K562 (cell line): ENCODE measurements around the gene RGL2. TPM values are rescaled to one million over a fixed set of nuclear protein-coding genes. Genes with fewer than 3 reads are reported as not detected.

ENCODE experiments used
- ELF4 ChIP-seq: fragments of 450-650 bp; formaldehyde crosslinking; IDR thresholded peaks from 2 replicates; pipeline ENCODE4 v1.4.0; 2022; ENCODE audit warnings: missing genetic modification characterization
- ESRRA ChIP-seq: fragments of 450-650 bp; IDR thresholded peaks from 2 replicates; pipeline ENCODE4 v1.6.1; 2014; ENCODE audit warnings: low read depth, mild to moderate bottlenecking, moderate library complexity, borderline replicate concordance
- ETS1 ChIP-seq: conservative IDR thresholded peaks from 2 replicates; pipeline ENCODE4 v1.6.1; 2011; ENCODE audit warnings: low read depth, mild to moderate bottlenecking, low read length; ENCODE audit not compliant: control insufficient read depth
- GTF2A2 ChIP-seq: IDR thresholded peaks from 2 replicates; pipeline ENCODE4 v1.6.1; 2016; ENCODE audit warnings: mild to moderate bottlenecking, missing genetic modification characterization, missing compliant biosample characterization
- HINFP ChIP-seq: fragments of 450-650 bp; conservative IDR thresholded peaks from 2 replicates; pipeline ENCODE4 v1.6.1; 2016; ENCODE audit warnings: missing genetic modification characterization, low read depth, mild to moderate bottlenecking, control low read depth, missing compliant biosample characterization
- HMGN3 ChIP-seq: IDR thresholded peaks from 2 replicates; pipeline ENCODE4 v1.6.1; 2011; ENCODE audit warnings: borderline replicate concordance, low read depth, mild to moderate bottlenecking, mixed read lengths, low read length; ENCODE audit not compliant: insufficient read length; ENCODE audit errors: extremely low read depth
- KLF6 ChIP-seq: fragments of 250-450 bp; sonication (Bioruptor Pico); IDR thresholded peaks from 2 replicates; pipeline ENCODE4 v1.4.0; 2020; ENCODE audit warnings: mild to moderate bottlenecking, moderate library complexity, borderline replicate concordance
- SIN3A ChIP-seq, 2 experiments: fragments of 150-350 bp in 1 of 2; IDR thresholded peaks; 2 replicates each; pipeline ENCODE4 v1.6.1; 2011 to 2016; ENCODE audit warnings: borderline replicate concordance in 2 of 2, low read depth in 2 of 2, low read length in 2 of 2, mild to moderate bottlenecking in 2 of 2, moderate library complexity in 2 of 2; ENCODE audit not compliant: control insufficient read depth in 1 of 2
- SMARCA5 ChIP-seq: fragments of 450-650 bp; IDR thresholded peaks from 2 replicates; pipeline ENCODE4 v1.6.1; 2016
- TBL1XR1 ChIP-seq, 2 experiments: IDR thresholded peaks; 2 replicates each; pipeline ENCODE4 v1.6.1; 2012; ENCODE audit warnings: improper control_type of control experiment in 2 of 2, low read length in 2 of 2, mild to moderate bottlenecking in 1 of 2
- ZC3H4 ChIP-seq: sonication (generic); formaldehyde crosslinking; IDR thresholded peaks from 2 replicates; pipeline ENCODE4 v1.9.0; 2021; ENCODE audit warnings: missing genetic modification reagents, borderline replicate concordance
- ZNF212 ChIP-seq: fragments of 450-650 bp; formaldehyde crosslinking; IDR thresholded peaks from 2 replicates; pipeline ENCODE4 v1.4.0; 2020; ENCODE audit warnings: mild to moderate bottlenecking
- ZNF717 ChIP-seq: fragments of 250-450 bp; sonication (Bioruptor Pico); IDR thresholded peaks from 2 replicates; pipeline ENCODE4 v1.5.0; 2021
- polyA plus RNA-seq, 8 experiments: library from polyadenylated mRNA; depleted of rRNA in 4 of 8; stranded (reverse) in 5 of 8; unstranded in 3 of 8; fragments of >200 nt; fragmentation: Nextera tagmentation in 2 of 8; fragmentation: Illumina TruSeq in 1 of 8; extraction: Ambion mirVana in 2 of 8; extraction: Trizol in 1 of 8; gene quantifications; 2 replicates each; pipeline versions ENCODE4 v1.2.1 to v1.2.3, GENCODE V29; 2011 to 2014; ENCODE audit warnings: inconsistent platforms in 1 of 8, missing spikeins in 1 of 8
- total RNA-seq, 7 experiments: library from RNA; depleted of rRNA in 6 of 7; stranded (reverse); fragments of >200 nt in 6 of 7; fragmentation: Illumina TruSeq in 2 of 7; extraction: Trizol in 2 of 7; gene quantifications; 2 replicates each; pipeline versions ENCODE4 v1.2.1 to v1.2.3, GENCODE V29; 2011 to 2021; ENCODE audit warnings: low replicate concordance in 1 of 7
- TF ChIP-seq, protein P1 (sequence below): fragments of 450-650 bp; formaldehyde crosslinking; IDR thresholded peaks from 2 replicates; pipeline ENCODE4 v1.4.0; 2022; ENCODE audit warnings: missing genetic modification characterization
- TF ChIP-seq, protein P2 (sequence below), 3 experiments: fragments of 200-800 bp in 1 of 3; sonication (Bioruptor generic) in 1 of 3; sonication (generic) in 1 of 3; formaldehyde crosslinking in 1 of 3; IDR thresholded peaks; 2 replicates each; pipeline versions ENCODE4 v1.6.1 to v1.8.0; 2016 to 2022; ENCODE audit warnings: mild to moderate bottlenecking in 2 of 3, missing compliant biosample characterization in 2 of 3, missing genetic modification characterization in 2 of 3, missing genetic modification reagents in 1 of 3

RGL2 gene
- total and polyA plus RNA-seq, 9 of the 15 experiments (the other 6 are each of a cell fraction or from before 2014, with no cell fraction given): 1.8 to 57.1 (median 19.5) TPM

DNA sequence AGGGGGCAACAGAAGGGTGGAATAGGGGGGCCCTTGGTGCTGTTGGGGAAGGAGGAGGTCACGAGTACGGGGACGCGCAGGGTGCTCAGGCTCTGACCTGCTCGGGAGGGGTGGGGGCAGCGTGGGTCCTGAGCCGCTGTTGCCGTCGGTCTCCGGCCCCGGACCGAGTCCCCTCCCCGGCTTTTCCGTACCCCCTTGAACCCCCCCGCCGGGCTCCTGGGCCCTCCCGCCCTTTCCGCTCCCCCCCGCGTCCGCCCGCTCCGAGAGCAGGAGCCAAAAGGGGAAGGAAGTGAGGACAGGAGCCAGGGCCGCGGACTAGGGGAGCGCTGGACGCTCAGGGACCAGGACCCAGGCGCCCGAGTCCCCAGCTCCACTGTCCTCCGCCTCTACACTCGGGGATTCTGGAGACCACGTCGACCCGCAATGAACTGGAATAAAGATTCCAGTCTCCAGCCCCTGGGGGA lies at the start of gene RGL2 (continued):
- TF ChIP-seq TBL1XR1 (IDR thresholded peaks at IDR 0.05; ENCODE audit: low read length in 2 of 2) (no peak), HINFP (tag) (0 out of 2 replicates have a peak, but pooled peaks have one; percentile 56), SIN3A (IDR thresholded peaks at IDR 0.05; ENCODE audit: borderline replicate concordance in 2 of 2, control insufficient read depth in 1 of 2, low read depth in 2 of 2, low read length in 2 of 2) (no peak; a peak in 1 of 4 replicates), ZC3H4 (CRISPR knock-in tag) (peak; percentile 73; the same call in 1 of the 2 replicates), ZNF212 (0 out of 2 replicates have a peak, but pooled peaks have one; percentile 50), ELF4 (CRISPR knock-in tag) (0 out of 2 replicates have a peak, but pooled peaks have one; percentile 41), ETS1 (peak; percentile 72; the same call in 1 of the 2 replicates), SMARCA5 (peak; percentile 38; the same call in 1 of the 2 replicates), ZNF717 (CRISPR knock-in tag) (no peak), HMGN3 (peak; percentile 44), KLF6 (CRISPR knock-in tag) (no peak), ESRRA (0 out of 2 replicates have a peak, but pooled peaks have one; percentile 10), GTF2A2 (tag) (0 out of 2 replicates have a peak, but pooled peaks have one; percentile 36)
- TF ChIP-seq, protein P1, sequence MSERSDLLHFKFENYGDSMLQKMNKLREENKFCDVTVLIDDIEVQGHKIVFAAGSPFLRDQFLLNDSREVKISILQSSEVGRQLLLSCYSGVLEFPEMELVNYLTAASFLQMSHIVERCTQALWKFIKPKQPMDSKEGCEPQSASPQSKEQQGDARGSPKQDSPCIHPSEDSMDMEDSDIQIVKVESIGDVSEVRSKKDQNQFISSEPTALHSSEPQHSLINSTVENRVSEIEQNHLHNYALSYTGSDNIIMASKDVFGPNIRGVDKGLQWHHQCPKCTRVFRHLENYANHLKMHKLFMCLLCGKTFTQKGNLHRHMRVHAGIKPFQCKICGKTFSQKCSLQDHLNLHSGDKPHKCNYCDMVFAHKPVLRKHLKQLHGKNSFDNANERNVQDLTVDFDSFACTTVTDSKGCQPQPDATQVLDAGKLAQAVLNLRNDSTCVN (CRISPR knock-in tag): peak; percentile 86
- TF ChIP-seq, protein P2, sequence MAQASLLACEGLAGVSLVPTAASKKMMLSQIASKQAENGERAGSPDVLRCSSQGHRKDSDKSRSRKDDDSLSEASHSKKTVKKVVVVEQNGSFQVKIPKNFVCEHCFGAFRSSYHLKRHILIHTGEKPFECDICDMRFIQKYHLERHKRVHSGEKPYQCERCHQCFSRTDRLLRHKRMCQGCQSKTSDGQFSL (CRISPR knock-in tag; IDR thresholded peaks at IDR 0.05): peak; percentile 90
- TF ChIP-seq, protein P2 (tag; IDR thresholded peaks at IDR 0.05): peak in 1 of 2 experiments; percentile 73; a peak in 2 of 4 replicates
